Calu3 (cell line): ENCODE data around the gene MYO18B. TPM values are rescaled to one million over a fixed set of nuclear protein-coding genes. Genes with fewer than 3 reads are reported as not detected.

Source experiments
- BruUV-seq: library from RNA; stranded (reverse); fragments of 400-500 nt; replicated peaks from 2 replicates; lab custom pipeline; 2021; lab: Mats Ljungman, UMichigan
- CTCF ChIA-PET: fragments of 300-600 bp; sonication (Branson Sonifier 250); formaldehyde crosslinking; loops from one replicate; lab custom pipeline; 2022; ENCODE audit warnings: antibody characterized with exemption; lab: Charles Lee
- DNase-seq: peaks from one replicate; pipeline ENCODE4 v3.0.0; 2022
- H3K27ac Mint-ChIP-seq: one replicate; pipeline ENCODE4 v1.8.0; 2022; ENCODE audit warnings: mixed read lengths; ENCODE audit not compliant: unreplicated experiment
- H3K27me3 Mint-ChIP-seq: one replicate; pipeline ENCODE4 v1.8.0; 2022; ENCODE audit warnings: mixed read lengths; ENCODE audit not compliant: unreplicated experiment
- H3K36me3 Mint-ChIP-seq: one replicate; pipeline ENCODE4 v1.8.0; 2022; ENCODE audit warnings: mild to moderate bottlenecking, moderate library complexity, mixed read lengths; ENCODE audit not compliant: insufficient read depth, unreplicated experiment
- H3K4me1 Mint-ChIP-seq: one replicate; pipeline ENCODE4 v1.8.0; 2022; ENCODE audit warnings: mild to moderate bottlenecking, low read depth, mixed read lengths; ENCODE audit not compliant: unreplicated experiment
- H3K4me3 Mint-ChIP-seq: one replicate; pipeline ENCODE4 v1.8.0; 2022; ENCODE audit warnings: mild to moderate bottlenecking, low read depth, moderate library complexity, mixed read lengths; ENCODE audit not compliant: unreplicated experiment
- H3K9me3 Mint-ChIP-seq: one replicate; pipeline ENCODE4 v1.8.0; 2022; ENCODE audit warnings: low read depth, mixed read lengths; ENCODE audit not compliant: unreplicated experiment
- CTCF ChIP-seq: fragments of 200-600 bp; IDR thresholded peaks from one replicate; pipeline ENCODE4 v1.8.0; 2022; ENCODE audit warnings: antibody characterized with exemption; ENCODE audit not compliant: unreplicated experiment
- intact Hi-C: fragments of 100-400 bp; cut with micrococcal nuclease; formaldehyde crosslinking; loops from one replicate; pipeline ENCODE4 v1.10.0; 2022; ENCODE audit not compliant: unreplicated experiment
- total RNA-seq: library from RNA; stranded (reverse); gene quantifications from 2 replicates; pipeline ENCODE4 v1.2.3, GENCODE V29; 2022

Gene MYO18B
- total RNA-seq, 1 experiment from 2014 or later, result 0.59 TPM

GRCh38 chr22:25714070-25714469 lies 27.9 kb upstream of the MYO18B start:
- no peaks in the 10 kb centered on the region for H3K36me3 Mint-ChIP-seq
- CTCF ChIA-PET, result no interaction called here
- no peak for DNase-seq
- H3K9me3 Mint-ChIP-seq, result no peaks in the 10 kb centered on the region
- no peaks in the 10 kb centered on the region for H3K4me1 Mint-ChIP-seq
- no peak overlapping the region for H3K27ac Mint-ChIP-seq
- BruUV-seq, result no TSS peak
- intact Hi-C loops, result no loop called here
- TF ChIP-seq CTCF, result no peak
- no peaks in the 10 kb centered on the region for H3K27me3 Mint-ChIP-seq
- no peak overlapping the region for H3K4me3 Mint-ChIP-seq

DNA sequence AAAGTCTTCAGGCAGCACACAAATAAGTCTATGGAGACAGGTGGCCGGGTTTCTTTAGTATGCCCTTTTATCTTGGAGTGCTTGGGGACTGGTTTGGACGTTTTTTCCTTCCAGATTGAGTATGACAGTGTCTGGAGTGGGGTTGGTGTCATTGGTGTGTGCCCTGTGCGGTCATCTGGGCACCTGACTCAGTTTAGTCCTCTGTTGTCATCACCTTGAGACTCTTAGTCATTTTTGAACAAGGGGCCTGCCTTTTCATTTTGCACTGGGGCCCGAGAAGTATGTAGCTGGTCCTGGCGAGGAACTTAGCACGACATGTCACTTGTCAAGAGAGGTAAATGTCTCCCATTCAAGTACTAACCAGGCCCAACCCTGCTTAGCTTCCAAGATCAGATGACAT lies 27.2 kb upstream of the MYO18B start:
- BruUV-seq, result no TSS peak
- no peaks in the 10 kb centered on the region for H3K9me3 Mint-ChIP-seq
- intact Hi-C loops, result no loop called here
- H3K27me3 Mint-ChIP-seq, result no peaks in the 10 kb centered on the region
- H3K27ac Mint-ChIP-seq, result no peak overlapping the region
- no peaks in the 10 kb centered on the region for H3K4me1 Mint-ChIP-seq
- no peaks in the 10 kb centered on the region for H3K36me3 Mint-ChIP-seq
- H3K4me3 Mint-ChIP-seq, result no peak overlapping the region
- CTCF ChIA-PET, result no interaction called here
- TF ChIP-seq CTCF, result no peak
- DNase-seq, result no peak

GRCh38 chr22:25716637-25717036 lies 25.4 kb upstream of the MYO18B start:
- Mint-ChIP-seq H3K4me3 (no peak overlapping the region), H3K27ac (no peak overlapping the region), H3K4me1 (no peaks in the 10 kb centered on the region), H3K27me3 (no peaks in the 10 kb centered on the region), H3K9me3 (no peaks in the 10 kb centered on the region), H3K36me3 (no peaks in the 10 kb centered on the region)
- BruUV-seq, result no TSS peak
- intact Hi-C loops, result no loop called here
- DNase-seq, result no peak
- TF ChIP-seq CTCF, result no peak
- CTCF ChIA-PET, result no interaction called here

- H3K27ac Mint-ChIP-seq, result no peak overlapping the region
- no peak for DNase-seq
- H3K27me3 Mint-ChIP-seq, result no peaks in the 10 kb centered on the region
- H3K36me3 Mint-ChIP-seq, result no peaks in the 10 kb centered on the region
- BruUV-seq, result no TSS peak
- H3K4me1 Mint-ChIP-seq, result no peaks in the 10 kb centered on the region
- H3K9me3 Mint-ChIP-seq, result no peaks in the 10 kb centered on the region
- TF ChIP-seq CTCF, result no peak
- CTCF ChIA-PET, result no interaction called here
- intact Hi-C loops, result no loop called here
- H3K4me3 Mint-ChIP-seq, result no peak overlapping the region
These were observed 23.7 kb upstream of the MYO18B start for GRCh38 chr22:25718135-25718840.
